VCaP (cell line): Measurements from ENCODE around the gene CLASP1.
"Not testable (repeated sequence)": the region's sequence is repeated elsewhere in the genome, so short reads cannot be mapped to it uniquely, and the experiment has no call there.

Source experiments
- H3K27ac ChIP-seq: fragments of 450-650 bp; 2 replicates; pipeline ENCODE4 v1.5.1; 2017
- CTCF ChIP-seq: fragments of 450-650 bp; conservative IDR thresholded peaks from 2 replicates; pipeline ENCODE4 v1.5.1; 2017; ENCODE audit warnings: mild to moderate bottlenecking, moderate library complexity

CLASP1 gene

GRCh38 chr2:121456325-121456724 lies 192.9 kb downstream of the CLASP1 start:
- no peak for TF ChIP-seq CTCF

GRCh38 chr2:121455446-121455845 lies 193.8 kb downstream of the CLASP1 start:
- TF ChIP-seq CTCF: no peak
- H3K27ac ChIP-seq: no peak overlapping the region

More at GRCh38 chr2:121456325-121456724, 192.9 kb downstream of the CLASP1 start:
- H3K27ac ChIP-seq: no peak overlapping the region

- H3K27ac ChIP-seq: no peak overlapping the region
- TF ChIP-seq CTCF: no peak
Observed at GRCh38 chr2:121454549-121455090, 194.6 kb downstream of the CLASP1 start.

- no peak overlapping the region for H3K27ac ChIP-seq
- TF ChIP-seq CTCF: no peak
Observed at GRCh38 chr2:121451398-121451797, 197.9 kb downstream of the CLASP1 start.

- no peak for TF ChIP-seq CTCF
Observed at GRCh38 chr2:121450301-121450700, 199.0 kb downstream of the CLASP1 start.

GRCh38 chr2:121446647-121447241 lies 202.5 kb downstream of the CLASP1 start:
- H3K27ac ChIP-seq: no peak overlapping the region
- no peak for TF ChIP-seq CTCF

More at GRCh38 chr2:121450301-121450700, 199.0 kb downstream of the CLASP1 start:
- no peak overlapping the region for H3K27ac ChIP-seq

GRCh38 chr2:121442889-121443288 lies 206.4 kb downstream of the CLASP1 start:
- no peak for TF ChIP-seq CTCF
- no peak overlapping the region for H3K27ac ChIP-seq

- H3K27ac ChIP-seq: not testable (repeated sequence)
Observed at GRCh38 chr2:121438290-121438689, 211.0 kb downstream of the CLASP1 start.
